Heart right ventricle (tissue), 16 donors: ENCODE data around the gene ATRNL1. TPM values are rescaled to one million over a fixed set of nuclear protein-coding genes. Genes with fewer than 3 reads are reported as not detected.

Experiments used
- ATAC-seq, 8 donors: fragments of 200-7000 bp; cut with Tn5 transposase; one replicate each; pipeline ENCODE4 v1.9.1; 2020; ENCODE audit warnings: mild to moderate bottlenecking in 8 of 8, moderate library complexity in 8 of 8, moderate number of reproducible peaks in 1 of 8
- DNase-seq, 2 donors: peaks; one replicate each; pipeline ENCODE4 v3.0.0-alpha.2; 2020
- H3K27ac ChIP-seq, 10 donors: fragments of 200-600 bp; sonication (generic) in 2 of 10; one replicate each; pipeline versions ENCODE4 v1.5.0 to v1.8.0; 2020 to 2022; ENCODE audit warnings: mild to moderate bottlenecking in 3 of 10
- H3K27me3 ChIP-seq, 7 donors: fragments of 200-600 bp; one replicate each; pipeline ENCODE4 v1.8.0; 2021 to 2022; ENCODE audit warnings: mild to moderate bottlenecking in 2 of 7
- H3K36me3 ChIP-seq, 9 donors: fragments of 200-600 bp; sonication (generic) in 1 of 9; one replicate each; pipeline versions ENCODE4 v1.5.0 to v1.8.0; 2020 to 2022; ENCODE audit warnings: mild to moderate bottlenecking in 2 of 9
- H3K4me1 ChIP-seq, 9 donors: fragments of 200-600 bp; sonication (generic) in 1 of 9; one replicate each; pipeline versions ENCODE4 v1.5.0 to v1.8.0; 2020 to 2022; ENCODE audit warnings: mild to moderate bottlenecking in 4 of 9
- H3K4me3 ChIP-seq, 10 donors: fragments of 200-600 bp; sonication (generic) in 2 of 10; one replicate each; pipeline versions ENCODE4 v1.5.0 to v1.8.0; 2020 to 2022; ENCODE audit warnings: mild to moderate bottlenecking in 7 of 10, moderate library complexity in 2 of 10
- H3K9me3 ChIP-seq, 11 donors: fragments of 200-600 bp in 10 of 11; sonication (generic) in 2 of 11; one replicate each; pipeline versions ENCODE4 v1.5.0 to v1.8.0; 2013 to 2022; ENCODE audit warnings: mild to moderate bottlenecking in 2 of 11, control low read depth in 1 of 11, moderate library complexity in 1 of 11
- WGBS, 2 donors: extraction: QIAGEN DNeasy Blood & Tissue Kit; methylation state at CpG; one replicate each; pipeline ENCODE4 v1.1.7; 2013; ENCODE audit warnings: inconsistent platforms in 1 of 2; 5-methylcytosine and 5-hydroxymethylcytosine counted together
- intact Hi-C, 10 donors: fragments of 100-400 bp; cut with DNase I; formaldehyde crosslinking; loops; one replicate each; pipeline versions ENCODE4 v1.11.1 to v1.14.2; 2022
- polyA plus RNA-seq, 2 donors: library from polyadenylated mRNA; stranded (reverse); fragments of 200-250 nt; gene quantifications; one replicate each; pipeline ENCODE4 v1.2.3, GENCODE V29; 2013
- total RNA-seq, 10 donors: library from RNA; stranded (reverse); fragmentation: NEBNext Ultra II Directional in 3 of 10; extraction: Animal tissue kit (Norgen Biotek cat#: 25700) in 3 of 10; gene quantifications; one replicate each; pipeline versions ENCODE4 v1.2.1 to v1.2.4, GENCODE V29; 2021 to 2023
- TF ChIP-seq, protein P1 (sequence below), 9 donors: fragments of 200-600 bp; sonication (generic) in 2 of 9; IDR thresholded peaks; one replicate each; pipeline versions ENCODE4 v1.5.0 to v1.8.0; 2021 to 2022; ENCODE audit warnings: antibody characterized with exemption in 9 of 9, mild to moderate bottlenecking in 5 of 9, moderate library complexity in 1 of 9
- donor health status: Arrhythmogenic right ventricular cardiomyopathy.
- donor health status: ischemic (EF 13 %, LVEDD 7.1; RV severe dilation, severe dysfunction).
- donor health status: healthy with polysubstance abuse.
- donor health status: DM: no; HTN: yes; CAD: no.
- donor health status: DM: no; HTN: no; CAD: no.
- donor health status: ischemic (EF 25% LVEDD 6.9; RV normal size, moderate dysfunction).
- donor health status: ischemic (EF 25% LVEDD 5.7; RV mildly dilated, moderate dysfunction).
- donor health status: healthy.
- donor health status: DM: yes; HTN: yes; CAD: no.
- donor health status: Ischemic cardiomyopathy.
- donor health status: ischemic (EF 35%, LVEDD 5.7; RV mildly dilated, moderate dysfunction).
- donor health status: nonischemic (EF 11% LVEDD 7.7; RV severe dilation, severe dysfunction).
- donor health status: DM: yes; HTN: yes; CAD: no.
- donor health status: PGD.
- donor health status: ischemic (EF 29% LVEDD 5.4; RV normal size, mild dysfunction).
- donor health status: nonischemic (EF 23%, LVEDD 6.1; RV moderate dilation, normal function).

ATRNL1 gene
- total and polyA plus RNA-seq, 12 donors: 0.06 to 22.4 (median 8.1) TPM; not detected in 1

DNA sequence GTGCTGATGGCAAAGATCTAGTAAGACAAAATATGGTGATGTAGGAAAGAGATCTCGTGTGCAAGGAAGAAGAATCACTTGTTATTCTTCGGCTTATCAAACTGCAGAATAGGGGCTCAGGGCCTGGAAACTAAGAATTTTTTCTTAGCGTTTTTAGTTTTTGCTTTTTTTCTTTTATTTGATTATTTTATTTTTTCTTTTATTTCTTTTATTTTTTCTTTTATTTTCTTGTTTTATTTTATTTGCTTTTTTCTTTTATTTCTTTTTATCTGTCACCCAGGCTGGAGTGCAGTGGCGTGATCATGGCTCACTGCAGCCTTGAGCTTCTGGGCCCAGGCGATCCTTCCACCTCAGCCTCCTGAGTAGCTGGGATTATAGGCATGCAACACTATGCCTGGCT lies 70.0 kb downstream of the ATRNL1 start:
- 87 to 92% methylated on average over 5 of the region's 5 CpGs for WGBS, 2 donors

DNA sequence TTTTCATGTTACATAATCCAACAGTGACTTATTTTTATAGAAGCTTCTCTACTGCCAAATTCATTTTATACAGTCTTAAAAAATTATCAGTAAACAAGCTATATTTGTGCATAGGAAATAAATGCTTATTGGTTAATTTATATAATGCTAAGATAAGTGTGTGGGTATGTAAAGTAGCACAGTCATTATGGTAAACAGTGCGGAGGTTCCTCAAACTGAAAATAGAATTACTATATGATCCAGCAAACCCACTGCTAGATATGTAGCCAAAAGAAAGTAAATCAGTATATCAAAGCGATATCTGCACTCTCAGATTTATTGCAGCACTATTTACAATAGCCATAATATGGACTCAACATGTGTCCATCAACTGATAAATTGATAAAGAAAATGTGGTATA lies 71.1 kb downstream of the ATRNL1 start:
- no peak overlapping the region for H3K27ac ChIP-seq
- 88 to 89% methylated on average over 2 of the region's 2 CpGs for WGBS, 2 donors
- DNase-seq: no peak

More for the DNA sequence above, 70.0 kb downstream of the ATRNL1 start:
- TF ChIP-seq, protein P1, sequence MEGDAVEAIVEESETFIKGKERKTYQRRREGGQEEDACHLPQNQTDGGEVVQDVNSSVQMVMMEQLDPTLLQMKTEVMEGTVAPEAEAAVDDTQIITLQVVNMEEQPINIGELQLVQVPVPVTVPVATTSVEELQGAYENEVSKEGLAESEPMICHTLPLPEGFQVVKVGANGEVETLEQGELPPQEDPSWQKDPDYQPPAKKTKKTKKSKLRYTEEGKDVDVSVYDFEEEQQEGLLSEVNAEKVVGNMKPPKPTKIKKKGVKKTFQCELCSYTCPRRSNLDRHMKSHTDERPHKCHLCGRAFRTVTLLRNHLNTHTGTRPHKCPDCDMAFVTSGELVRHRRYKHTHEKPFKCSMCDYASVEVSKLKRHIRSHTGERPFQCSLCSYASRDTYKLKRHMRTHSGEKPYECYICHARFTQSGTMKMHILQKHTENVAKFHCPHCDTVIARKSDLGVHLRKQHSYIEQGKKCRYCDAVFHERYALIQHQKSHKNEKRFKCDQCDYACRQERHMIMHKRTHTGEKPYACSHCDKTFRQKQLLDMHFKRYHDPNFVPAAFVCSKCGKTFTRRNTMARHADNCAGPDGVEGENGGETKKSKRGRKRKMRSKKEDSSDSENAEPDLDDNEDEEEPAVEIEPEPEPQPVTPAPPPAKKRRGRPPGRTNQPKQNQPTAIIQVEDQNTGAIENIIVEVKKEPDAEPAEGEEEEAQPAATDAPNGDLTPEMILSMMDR (IDR thresholded peaks at IDR 0.05): no peak
- no peak for ATAC-seq
- H3K4me3 ChIP-seq: no peak overlapping the region
- intact Hi-C loops: no loop called here
- no peaks in the 10 kb centered on the region for H3K27me3 ChIP-seq
- H3K27ac ChIP-seq: no peak overlapping the region
- peaks cover 0 to 4% (median 0%) of the 10 kb centered on the region in 11 donors for H3K9me3 ChIP-seq
- H3K4me1 ChIP-seq: no peaks in the 10 kb centered on the region
- H3K36me3 ChIP-seq: no peaks in the 10 kb centered on the region
- DNase-seq: no peak

DNA sequence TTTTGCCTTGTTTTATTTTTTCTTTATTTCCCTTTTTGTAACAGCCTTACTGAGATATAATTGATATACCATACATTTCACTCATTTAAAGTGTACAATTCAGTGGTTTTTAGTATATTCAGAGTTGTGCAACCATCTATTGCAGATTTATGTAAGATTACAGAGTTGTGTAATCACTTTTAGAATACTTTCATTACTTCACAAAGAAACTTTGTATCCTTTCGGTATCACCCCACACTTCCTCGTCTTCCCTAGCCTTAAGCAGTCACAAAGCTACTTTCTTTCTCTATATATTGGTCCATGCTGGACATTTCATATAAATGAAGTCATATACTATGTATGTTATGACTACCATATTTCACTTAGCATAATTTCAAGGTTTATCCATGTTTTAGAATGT lies 74.6 kb downstream of the ATRNL1 start:
- Histone ChIP-seq H3K4me3 (no peak overlapping the region), H3K9me3 (peaks cover 0 to 4% (median 0%) of the 10 kb centered on the region in 11 donors), H3K36me3 (no peaks in the 10 kb centered on the region), H3K4me1 (no peaks in the 10 kb centered on the region), H3K27ac (no peak overlapping the region), H3K27me3 (no peaks in the 10 kb centered on the region)
- WGBS, 2 donors: 74 to 85% methylated on average over 2 of the region's 2 CpGs
- no peak for DNase-seq
- TF ChIP-seq, protein P1 (IDR thresholded peaks at IDR 0.05): no peak
- intact Hi-C loops: no loop called here
- no peak for ATAC-seq

More for the DNA sequence above, 71.1 kb downstream of the ATRNL1 start:
- intact Hi-C loops: no loop called here
- H3K36me3 ChIP-seq: no peaks in the 10 kb centered on the region
- no peak overlapping the region for H3K4me3 ChIP-seq
- H3K9me3 ChIP-seq: peaks cover 0 to 4% (median 0%) of the 10 kb centered on the region in 11 donors
- no peak for ATAC-seq
- TF ChIP-seq, protein P1 (IDR thresholded peaks at IDR 0.05): no peak
- no peaks in the 10 kb centered on the region for H3K27me3 ChIP-seq
- no peaks in the 10 kb centered on the region for H3K4me1 ChIP-seq

DNA sequence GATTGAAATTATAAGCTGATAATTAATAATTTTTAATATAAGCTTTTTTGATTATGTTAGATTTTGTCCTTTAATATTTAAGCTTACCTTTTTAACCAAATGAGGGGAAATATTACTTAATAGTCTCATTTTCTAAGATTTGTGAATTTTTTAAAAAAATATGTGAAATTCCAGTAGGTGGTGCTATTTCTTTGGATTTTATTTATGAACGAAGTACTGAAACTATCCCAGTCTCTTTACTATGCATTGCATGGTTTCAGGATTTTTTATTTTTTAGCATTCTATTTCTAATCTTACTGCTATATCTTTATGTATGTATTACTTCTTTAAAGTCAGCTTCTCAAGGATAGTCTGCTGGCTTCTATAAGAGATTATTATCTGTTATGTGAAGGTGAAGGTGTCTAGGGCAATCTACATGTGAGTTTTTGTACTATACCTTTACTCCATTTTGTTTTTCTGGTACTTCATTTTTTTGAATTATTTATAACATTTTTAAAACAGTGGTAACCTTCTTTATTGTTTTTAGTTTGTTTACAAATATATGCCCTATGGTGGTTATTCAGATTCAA lies 78.3 kb downstream of the ATRNL1 start:
- TF ChIP-seq, protein P1 (IDR thresholded peaks at IDR 0.05): peak in 7 of 9 donors; percentile 16 to 53 (median 43)
- WGBS, 2 donors: 3 to 6% methylated on average over 1 of the region's 1 CpG
- Histone ChIP-seq H3K4me3 (no peak overlapping the region), H3K4me1 (no peaks in the 10 kb centered on the region), H3K9me3 (peaks cover 0 to 1% (median 0%) of the 10 kb centered on the region in 11 donors), H3K27me3 (no peaks in the 10 kb centered on the region), H3K36me3 (no peaks in the 10 kb centered on the region), H3K27ac (no peak overlapping the region)
- intact Hi-C loops: loop anchor here in 3 of 10 donors (5.0 to 10.0 kb wide), 3 partner anchors 1113 to 1216 kb away; no protein-coding TSS in a partner anchor
- no peak for DNase-seq
- no peak for ATAC-seq
